SIG-M5 (cell line): ENCODE measurements around the gene HTR7.
"Not testable (repeated sequence)": the region's sequence is repeated elsewhere in the genome, so short reads cannot be mapped to it uniquely, and the experiment has no call there.

Experiments used
- DNase-seq: peaks from one replicate; lab custom pipeline; 2025; lab: John Stamatoyannopoulos, UW

Gene HTR7

GRCh38 chr10:90858461-90858968 is 676 bp upstream of the HTR7 start:
- DNase-seq, result no peak

GRCh38 chr10:90856964-90857634 is 740 bp downstream of the HTR7 start:
- DNase-seq, result no peak

DNA sequence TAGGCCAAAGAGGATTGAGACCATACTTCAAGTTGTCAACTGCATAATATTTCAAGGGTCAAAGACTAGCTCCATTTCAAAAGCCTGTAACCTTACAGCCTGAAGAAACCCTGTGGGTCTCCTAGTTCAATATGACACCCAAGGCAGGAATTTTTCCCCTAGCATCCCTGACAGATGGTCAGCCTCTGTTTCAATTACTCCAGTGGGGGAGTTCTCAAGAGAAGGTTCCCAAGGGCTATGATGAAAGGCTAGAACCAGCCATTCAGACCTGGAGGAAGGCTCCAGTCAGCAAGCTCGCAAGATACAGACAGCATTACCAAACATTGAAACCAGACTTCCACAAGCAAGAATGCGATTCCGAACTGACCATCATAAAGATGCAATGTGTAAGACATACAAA is 1.6 kb downstream of the HTR7 start:
- no peak for DNase-seq

DNA sequence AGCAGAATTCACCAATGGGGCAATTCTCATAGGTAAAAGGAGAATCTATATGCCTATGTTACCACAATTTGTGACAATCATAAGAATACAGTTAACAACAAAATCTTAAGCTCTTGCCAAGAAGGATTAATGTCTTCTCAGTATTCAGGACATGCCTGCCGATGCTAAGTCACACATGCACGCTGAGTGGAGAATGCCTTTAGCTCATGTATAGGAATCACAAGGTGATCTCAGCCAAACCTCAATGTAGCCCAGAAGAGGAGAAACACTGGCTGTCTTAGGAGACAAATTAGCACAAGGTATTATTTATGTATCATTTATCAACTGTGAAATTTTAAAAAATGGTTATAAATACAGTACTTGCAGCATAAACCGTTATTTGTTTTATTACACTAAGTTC is 2.7 kb downstream of the HTR7 start:
- no peak for DNase-seq

GRCh38 chr10:90849956-90850749 is 7.7 kb downstream of the HTR7 start:
- no peak for DNase-seq

GRCh38 chr10:90847436-90847835 is 10.4 kb downstream of the HTR7 start:
- DNase-seq, result no peak

DNA sequence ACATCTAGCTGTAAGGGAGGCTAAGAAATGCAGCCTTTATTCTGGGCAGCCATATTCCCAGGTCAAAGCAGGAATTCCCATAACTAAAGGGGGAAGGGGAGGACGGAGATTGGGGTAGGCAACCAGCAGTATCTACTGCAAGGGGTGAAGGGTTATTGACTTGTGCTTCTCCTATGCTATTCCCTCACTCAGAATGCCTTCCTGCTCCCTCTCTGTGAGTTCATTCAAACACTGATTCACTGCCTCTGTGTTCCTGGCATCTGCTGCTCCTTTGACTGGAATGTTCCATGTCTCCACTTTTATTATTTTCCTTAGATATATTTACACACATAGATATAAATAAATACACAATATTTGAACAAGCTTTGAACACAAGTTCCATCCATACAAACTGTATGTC is 11.1 kb downstream of the HTR7 start:
- DNase-seq, result no peak

GRCh38 chr10:90845726-90846125 is 12.1 kb downstream of the HTR7 start:
- no peak for DNase-seq

DNA sequence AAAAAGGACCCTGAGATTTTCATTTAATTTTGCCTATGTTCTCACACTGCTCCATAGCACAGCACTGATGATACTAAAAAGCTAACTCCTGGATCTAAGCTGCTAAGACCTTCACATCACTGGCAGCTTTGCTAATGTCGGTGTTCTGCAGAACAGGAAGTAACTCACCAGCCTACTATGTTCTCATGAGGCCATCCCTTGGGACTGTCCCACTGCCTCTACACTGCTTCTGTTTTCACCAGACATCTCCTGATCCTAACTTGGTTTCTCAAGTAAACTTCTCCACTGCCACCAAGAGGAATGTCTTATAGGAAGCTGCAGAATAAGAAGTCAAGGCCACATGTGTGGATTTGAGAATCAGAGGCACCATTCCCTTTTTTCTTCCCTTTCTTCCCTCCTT is 15.1 kb downstream of the HTR7 start:
- no peak for DNase-seq

DNA sequence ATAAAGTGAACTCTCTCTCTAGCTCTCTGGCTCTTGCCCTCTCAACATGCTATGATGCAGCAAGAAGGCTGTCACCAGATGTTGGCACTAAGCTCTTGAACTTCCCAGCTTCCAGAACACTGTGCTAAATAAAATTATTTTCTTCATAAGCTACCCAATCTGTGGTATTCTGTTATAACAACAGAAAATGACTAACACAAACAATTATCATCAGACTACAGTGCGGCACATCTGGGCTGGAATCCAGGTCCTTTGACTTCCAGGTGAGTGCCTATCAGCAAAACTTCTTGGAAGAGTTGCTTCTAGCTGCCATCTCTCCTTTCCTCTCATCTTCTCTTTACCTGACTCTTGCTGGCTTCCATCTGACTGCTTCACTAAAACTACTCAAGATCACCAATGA is 20.4 kb downstream of the HTR7 start:
- no peak for DNase-seq

DNA sequence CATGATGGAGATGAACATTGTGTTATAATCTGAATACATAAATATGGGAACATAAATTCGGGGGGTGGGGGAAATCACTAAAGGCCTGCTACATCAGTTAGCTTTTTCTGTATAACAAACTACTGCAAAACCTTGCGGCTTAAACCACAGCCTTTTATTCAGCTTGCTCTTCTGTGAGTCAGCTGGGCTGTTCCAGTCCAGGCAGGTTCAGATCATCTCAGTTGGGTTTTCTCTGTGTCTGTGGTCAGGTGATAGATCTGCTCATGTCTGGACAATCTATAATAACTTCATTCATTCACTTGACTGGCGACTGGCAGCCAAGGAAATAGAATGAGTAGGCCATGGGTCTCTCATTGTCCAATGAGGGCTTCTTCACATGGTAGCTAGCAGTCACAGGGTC is 23.5 kb downstream of the HTR7 start:
- no peak for DNase-seq

DNA sequence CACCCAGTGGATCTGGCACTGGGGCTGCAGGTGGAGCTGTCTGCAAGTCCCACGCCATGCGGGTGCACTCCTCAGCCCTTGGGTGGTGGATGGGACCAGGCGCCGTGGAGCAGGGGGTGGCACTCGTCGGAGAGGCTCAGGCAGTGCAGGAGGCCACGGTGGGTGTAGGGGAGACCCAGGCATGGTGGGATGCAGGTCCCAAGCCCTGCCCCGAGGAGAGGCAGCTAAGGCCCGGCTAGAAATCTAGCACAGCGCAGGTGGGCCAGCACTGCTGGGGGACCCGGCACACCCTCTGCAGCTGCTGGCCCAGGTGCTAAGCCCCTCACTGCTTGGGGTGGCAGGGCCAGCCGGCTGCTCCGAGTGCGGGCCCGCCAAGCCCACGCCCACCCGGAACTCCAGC is 25.7 kb downstream of the HTR7 start:
- no peak for DNase-seq

GRCh38 chr10:90822508-90822907 is 35.3 kb downstream of the HTR7 start:
- no peak for DNase-seq

GRCh38 chr10:90821864-90822263 is 36.0 kb downstream of the HTR7 start:
- DNase-seq, result not testable (repeated sequence)

DNA sequence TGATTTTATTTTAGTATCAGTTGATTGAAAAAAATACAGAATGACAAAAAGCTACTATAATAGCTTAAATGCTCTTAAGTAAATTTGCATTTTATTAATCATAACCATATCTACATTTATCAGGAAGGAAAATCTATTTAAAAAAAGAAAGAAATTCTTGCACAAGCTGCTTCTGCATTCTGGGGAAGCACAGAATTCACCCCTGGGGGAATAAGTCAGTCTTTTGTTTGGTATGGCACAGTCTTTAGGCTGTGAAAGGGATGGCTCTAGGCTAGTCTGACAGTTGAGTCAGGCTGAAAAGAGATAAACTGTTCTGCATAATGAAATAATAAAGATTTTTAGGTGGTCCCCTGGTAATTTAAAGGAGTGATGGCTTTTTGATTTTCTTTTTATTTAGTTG is 37.9 kb downstream of the HTR7 start:
- no peak for DNase-seq

DNA sequence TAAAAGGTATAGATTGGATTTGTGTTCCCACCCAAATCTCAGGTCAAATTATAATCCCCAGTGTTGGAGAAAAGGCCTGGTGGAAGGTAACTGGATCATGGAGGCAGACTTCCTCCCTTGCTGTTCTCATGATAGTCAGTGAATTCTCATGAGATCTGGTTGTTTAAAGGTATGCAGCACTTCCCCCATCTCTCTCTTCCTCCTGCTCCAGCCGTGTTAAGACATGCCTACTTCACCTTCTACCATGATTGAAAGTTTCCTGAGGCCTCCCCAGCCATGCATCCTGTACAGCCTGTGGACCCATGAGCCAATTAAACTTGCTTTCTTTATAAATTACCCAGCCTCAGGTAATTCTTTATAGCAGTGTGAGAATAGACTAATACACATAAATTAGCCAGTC is 39.1 kb downstream of the HTR7 start:
- DNase-seq, result no peak

GRCh38 chr10:90817128-90817889 is 40.5 kb downstream of the HTR7 start:
- DNase-seq, result no peak

DNA sequence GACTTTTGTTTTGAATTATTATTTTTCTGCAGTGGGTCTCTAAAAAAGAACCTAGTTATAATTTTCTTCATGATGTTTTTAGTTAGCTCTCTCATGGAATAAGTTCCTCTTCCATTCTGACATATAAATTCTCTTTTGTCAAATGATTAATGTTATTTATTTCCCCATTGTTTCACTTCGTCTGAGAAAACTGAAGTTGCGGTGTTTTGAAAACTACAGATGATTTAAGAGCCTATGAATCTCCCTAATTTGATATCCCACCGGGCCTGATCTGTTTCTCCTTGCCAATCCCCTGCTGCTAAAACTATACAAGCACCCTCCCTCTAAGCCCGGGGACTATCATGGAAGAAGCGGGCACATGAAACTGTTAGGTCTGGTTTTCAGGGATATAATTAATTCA is 41.4 kb downstream of the HTR7 start:
- no peak for DNase-seq

DNA sequence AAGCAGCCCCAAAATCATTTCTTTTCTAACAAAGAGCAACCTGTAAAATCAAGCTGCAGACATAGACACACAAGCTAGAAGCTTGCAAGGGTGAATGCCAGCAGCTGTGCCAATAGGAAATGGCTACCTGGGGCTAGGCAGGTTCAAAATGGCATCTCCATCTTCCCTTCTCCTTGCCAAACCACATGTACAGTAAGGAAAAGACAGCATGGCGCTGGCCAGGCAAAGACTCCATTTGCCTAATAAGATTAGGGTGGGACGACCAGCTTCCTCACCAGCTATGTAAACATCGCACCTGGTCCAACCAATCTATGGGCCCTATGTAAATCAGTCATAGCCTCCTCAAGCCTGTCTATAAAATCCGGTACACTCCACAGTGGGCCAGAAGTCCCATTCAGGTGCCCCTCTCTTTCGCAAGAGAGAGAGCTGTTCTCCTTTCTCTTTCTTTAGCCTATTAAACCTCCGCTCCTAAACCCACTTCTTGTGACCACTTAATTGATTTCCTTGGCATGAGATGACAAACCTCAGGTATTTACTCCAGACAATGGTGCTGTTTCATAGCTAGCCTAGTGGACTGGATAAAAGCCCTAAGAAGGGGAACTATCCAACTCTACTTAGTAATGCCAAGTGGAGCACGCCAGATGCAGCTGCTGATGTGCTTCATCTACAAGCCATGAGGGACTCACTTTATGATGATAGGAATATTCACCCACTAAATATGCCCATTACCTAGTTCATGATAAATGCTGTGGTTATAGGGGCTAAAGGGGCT is 44.1 kb downstream of the HTR7 start:
- no peak for DNase-seq

DNA sequence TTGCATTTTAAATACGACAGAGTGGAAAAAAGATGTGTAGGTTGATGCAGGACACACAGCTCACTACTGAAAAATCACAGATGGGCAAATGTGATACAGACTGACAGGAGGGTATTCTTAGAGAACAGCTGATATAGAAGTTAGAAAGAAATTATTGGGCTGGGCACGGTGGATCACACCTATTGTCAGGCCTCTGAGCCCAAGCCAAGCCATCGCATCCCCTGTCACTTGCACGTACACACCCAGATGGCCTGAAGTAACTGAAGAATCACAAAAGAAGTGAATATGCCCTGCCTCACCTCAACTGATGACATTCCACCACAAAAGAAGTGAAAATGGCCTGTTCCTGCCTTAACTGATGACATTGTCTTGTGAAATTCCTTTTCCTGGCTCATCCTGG is 50.7 kb downstream of the HTR7 start:
- not testable (repeated sequence) for DNase-seq

DNA sequence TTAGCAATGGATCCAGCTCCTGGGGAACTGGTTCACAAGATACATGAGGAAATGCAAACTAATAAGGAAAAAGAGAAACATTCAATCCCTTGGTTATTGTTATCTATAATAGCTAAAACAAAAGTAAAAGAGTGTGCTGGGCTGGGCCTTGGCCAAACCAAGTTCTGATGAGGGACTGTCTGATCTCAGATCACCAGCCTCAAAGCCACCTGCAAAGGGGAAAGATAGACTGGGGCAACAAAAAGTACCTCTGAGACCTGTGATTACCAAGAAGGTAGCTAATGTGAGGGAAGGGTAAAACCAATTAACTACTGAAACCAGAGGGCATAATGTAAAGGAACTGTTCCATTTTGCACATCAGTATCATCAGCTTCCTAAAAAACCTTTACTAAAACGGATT is 51.2 kb downstream of the HTR7 start:
- no peak for DNase-seq

GRCh38 chr10:90805206-90805605 is 52.6 kb downstream of the HTR7 start:
- DNase-seq, result no peak
